Progenitor cell of endocrine pancreas (in vitro differentiated cells): ENCODE results near the gene ACP2. TPM values are rescaled to one million over a fixed set of nuclear protein-coding genes. Genes with fewer than 3 reads are reported as not detected.

Experiments
- DNase-seq: peaks from one replicate; pipeline ENCODE4 v3.0.0; 2021; ENCODE audit warnings: low spot score; ENCODE audit not compliant: unreplicated experiment
- H3K27ac Mint-ChIP-seq: 2 replicates; pipeline ENCODE4 v1.8.0; 2021; ENCODE audit warnings: mild to moderate bottlenecking, moderate library complexity, mixed read lengths
- H3K27me3 Mint-ChIP-seq: 2 replicates; pipeline ENCODE4 v1.8.0; 2021; ENCODE audit warnings: mixed read lengths
- H3K36me3 Mint-ChIP-seq: 2 replicates; pipeline ENCODE4 v1.8.0; 2022; ENCODE audit warnings: mixed read lengths; ENCODE audit not compliant: insufficient read depth
- H3K4me1 Mint-ChIP-seq: 2 replicates; pipeline ENCODE4 v1.8.0; 2021; ENCODE audit warnings: low read depth, mixed read lengths
- H3K4me3 Mint-ChIP-seq: 2 replicates; pipeline ENCODE4 v1.8.0; 2021; ENCODE audit warnings: low read depth, mild to moderate bottlenecking, moderate library complexity, mixed read lengths
- H3K9me3 Mint-ChIP-seq: 2 replicates; pipeline ENCODE4 v1.8.0; 2021; ENCODE audit warnings: low read depth, mixed read lengths
- total RNA-seq: library from RNA; stranded (reverse); gene quantifications from 2 replicates; pipeline ENCODE4 v1.2.1, GENCODE V29; 2021
- TF ChIP-seq, protein P1 (sequence below): fragments of 200-600 bp; sonication (generic); IDR thresholded peaks from one replicate; pipeline ENCODE4 v1.5.0; 2021; ENCODE audit warnings: antibody characterized with exemption, mild to moderate bottlenecking; ENCODE audit not compliant: unreplicated experiment

ACP2 gene
- total RNA-seq, 1 donor from 2014 or later, result 60.2 TPM

DNA sequence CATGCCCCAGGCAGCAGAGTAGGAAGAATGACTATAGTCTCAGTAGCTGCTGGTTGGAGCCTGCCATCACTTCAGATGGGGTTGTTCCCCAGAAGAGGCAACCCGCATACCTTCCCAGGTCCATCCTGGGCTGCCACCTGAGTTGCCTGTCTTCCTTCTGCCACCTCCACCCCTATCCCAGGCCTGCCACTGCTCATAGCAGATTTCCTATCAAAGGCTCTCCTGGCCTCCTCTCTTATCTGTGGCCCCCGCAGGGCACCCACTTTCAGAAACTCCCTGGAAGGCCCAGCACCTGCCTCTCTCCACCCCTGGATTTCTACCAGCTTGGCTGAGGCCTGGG, 8.5 kb upstream of the ACP2 start:
- Mint-ChIP-seq H3K27ac (peak overlapping the region; percentile 91), H3K4me3 (peak overlapping the region; percentile 55), H3K9me3 (no peaks in the 10 kb centered on the region), H3K36me3 (no peaks in the 10 kb centered on the region), H3K27me3 (no peaks in the 10 kb centered on the region), H3K4me1 (peaks cover 16% of the 10 kb centered on the region)
- DNase-seq, result no peak
- TF ChIP-seq, protein P1, sequence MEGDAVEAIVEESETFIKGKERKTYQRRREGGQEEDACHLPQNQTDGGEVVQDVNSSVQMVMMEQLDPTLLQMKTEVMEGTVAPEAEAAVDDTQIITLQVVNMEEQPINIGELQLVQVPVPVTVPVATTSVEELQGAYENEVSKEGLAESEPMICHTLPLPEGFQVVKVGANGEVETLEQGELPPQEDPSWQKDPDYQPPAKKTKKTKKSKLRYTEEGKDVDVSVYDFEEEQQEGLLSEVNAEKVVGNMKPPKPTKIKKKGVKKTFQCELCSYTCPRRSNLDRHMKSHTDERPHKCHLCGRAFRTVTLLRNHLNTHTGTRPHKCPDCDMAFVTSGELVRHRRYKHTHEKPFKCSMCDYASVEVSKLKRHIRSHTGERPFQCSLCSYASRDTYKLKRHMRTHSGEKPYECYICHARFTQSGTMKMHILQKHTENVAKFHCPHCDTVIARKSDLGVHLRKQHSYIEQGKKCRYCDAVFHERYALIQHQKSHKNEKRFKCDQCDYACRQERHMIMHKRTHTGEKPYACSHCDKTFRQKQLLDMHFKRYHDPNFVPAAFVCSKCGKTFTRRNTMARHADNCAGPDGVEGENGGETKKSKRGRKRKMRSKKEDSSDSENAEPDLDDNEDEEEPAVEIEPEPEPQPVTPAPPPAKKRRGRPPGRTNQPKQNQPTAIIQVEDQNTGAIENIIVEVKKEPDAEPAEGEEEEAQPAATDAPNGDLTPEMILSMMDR, result no peak

DNA sequence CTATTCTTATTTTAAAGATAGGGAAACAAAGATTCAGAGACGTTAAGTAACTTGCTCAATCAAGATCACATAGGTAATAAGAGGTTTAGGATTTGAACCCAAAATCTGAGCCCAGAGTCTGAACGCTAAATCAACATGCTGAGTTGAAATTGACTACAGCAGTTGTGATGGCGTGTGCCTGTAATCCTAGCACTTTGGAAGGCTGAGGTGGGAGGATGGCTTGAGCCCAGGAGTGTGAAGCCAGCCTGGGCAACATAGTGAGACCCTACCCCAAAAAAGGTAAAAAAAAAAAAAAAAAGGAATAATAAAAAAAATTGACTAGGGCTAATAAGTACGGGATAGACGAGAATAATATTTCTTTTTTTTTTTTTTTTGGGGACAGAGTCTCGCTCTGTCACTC, 7.8 kb upstream of the ACP2 start:
- no peak overlapping the region for H3K27ac Mint-ChIP-seq
- no peaks in the 10 kb centered on the region for H3K9me3 Mint-ChIP-seq
- H3K4me3 Mint-ChIP-seq, result no peak overlapping the region
- H3K4me1 Mint-ChIP-seq, result peaks cover 16% of the 10 kb centered on the region
- no peaks in the 10 kb centered on the region for H3K27me3 Mint-ChIP-seq
- TF ChIP-seq, protein P1, result no peak
- no peak for DNase-seq
- H3K36me3 Mint-ChIP-seq, result no peaks in the 10 kb centered on the region

DNA sequence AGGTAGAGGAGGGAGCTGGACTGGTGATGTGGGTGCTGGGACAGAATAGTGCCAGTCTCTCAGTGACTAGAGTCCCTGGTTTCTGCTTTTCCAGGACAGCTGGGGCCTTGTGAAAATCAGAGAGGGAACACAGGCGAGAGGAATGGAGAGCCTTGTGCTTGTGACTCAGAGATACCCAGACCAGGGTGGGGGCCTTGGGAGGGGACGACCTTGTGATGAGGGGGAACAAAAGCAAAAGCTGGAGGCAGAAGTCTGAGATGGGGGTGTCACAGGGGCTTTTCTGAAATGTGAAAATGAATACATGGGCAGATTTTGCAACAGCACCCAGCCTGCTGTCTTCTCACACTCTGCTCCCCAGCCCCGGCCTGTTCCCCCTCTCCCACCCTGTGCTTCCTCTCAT, 5.8 kb upstream of the ACP2 start:
- TF ChIP-seq, protein P1, result no peak
- no peak for DNase-seq
- no peaks in the 10 kb centered on the region for H3K9me3 Mint-ChIP-seq
- H3K36me3 Mint-ChIP-seq, result no peaks in the 10 kb centered on the region
- H3K27me3 Mint-ChIP-seq, result no peaks in the 10 kb centered on the region
- peak overlapping the region; percentile 69 for H3K27ac Mint-ChIP-seq
- no peak overlapping the region for H3K4me3 Mint-ChIP-seq
- peaks cover 19% of the 10 kb centered on the region for H3K4me1 Mint-ChIP-seq

DNA sequence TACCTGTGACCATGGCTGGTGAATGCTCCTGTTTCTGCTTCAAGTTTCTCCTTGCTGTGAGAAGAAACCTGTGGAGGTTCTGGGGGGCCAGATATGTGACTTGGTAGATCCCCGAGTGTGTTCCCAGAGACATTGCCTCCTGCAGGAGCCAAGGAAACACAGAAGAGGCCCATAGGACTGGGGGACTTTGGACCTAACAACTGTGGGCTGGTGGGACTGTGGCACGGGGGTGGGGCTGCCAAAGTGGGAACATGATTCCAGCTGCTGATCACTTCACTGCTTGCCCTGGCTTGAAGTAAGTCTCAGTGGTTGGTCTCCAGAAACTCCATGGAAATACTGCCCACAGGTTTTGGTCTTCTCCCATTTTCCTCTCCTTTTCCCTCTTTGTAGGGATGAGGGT, 5.0 kb upstream of the ACP2 start:
- TF ChIP-seq, protein P1, result no peak
- no peak for DNase-seq
- H3K36me3 Mint-ChIP-seq, result no peaks in the 10 kb centered on the region
- no peaks in the 10 kb centered on the region for H3K27me3 Mint-ChIP-seq
- peaks cover 19% of the 10 kb centered on the region for H3K4me1 Mint-ChIP-seq
- no peak overlapping the region for H3K4me3 Mint-ChIP-seq
- no peaks in the 10 kb centered on the region for H3K9me3 Mint-ChIP-seq
- no peak overlapping the region for H3K27ac Mint-ChIP-seq

DNA sequence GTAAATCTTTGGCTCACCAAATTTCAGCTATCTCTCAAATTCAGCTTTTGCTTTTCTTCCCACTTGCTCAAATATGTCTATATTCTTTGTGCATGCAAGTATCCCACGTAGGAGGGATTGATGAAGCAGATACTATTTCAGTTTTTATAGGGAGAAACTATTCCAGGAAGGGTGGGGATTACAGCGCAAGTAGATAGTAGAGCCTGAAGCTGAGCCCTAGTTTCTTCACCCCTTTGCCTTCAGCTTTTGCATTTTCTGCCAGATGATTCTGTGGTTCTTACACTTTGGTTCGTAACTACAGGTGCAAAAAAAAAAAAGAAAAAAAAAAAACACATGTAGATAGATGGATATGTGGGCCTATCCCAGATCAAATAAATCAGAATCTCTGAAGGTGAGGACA, 3.1 kb upstream of the ACP2 start:
- no peak overlapping the region for H3K4me3 Mint-ChIP-seq
- H3K36me3 Mint-ChIP-seq, result no peaks in the 10 kb centered on the region

More for the DNA sequence above, 3.1 kb upstream of the ACP2 start:
- Mint-ChIP-seq H3K9me3 (no peaks in the 10 kb centered on the region), H3K27me3 (no peaks in the 10 kb centered on the region), H3K4me1 (peaks cover 15% of the 10 kb centered on the region), H3K27ac (no peak overlapping the region)
- DNase-seq, result no peak
- TF ChIP-seq, protein P1, result no peak
